Ovary (tissue), 3 donors: ENCODE data around the gene ARID5B.

Experiments
- EP300 ChIP-seq: sonication (generic); formaldehyde crosslinking; IDR thresholded peaks from one replicate; pipeline ENCODE4 v1.6.1; 2017; ENCODE audit warnings: antibody characterized with exemption
- TF ChIP-seq, protein P1 (sequence below), 3 donors: fragments of 450-650 bp in 2 of 3; fragments of 200-600 bp in 1 of 3; IDR thresholded peaks; one replicate each; pipeline versions ENCODE4 v1.5.1 to v1.8.0; 2016 to 2022; ENCODE audit warnings: antibody characterized with exemption in 3 of 3, mild to moderate bottlenecking in 1 of 3
- donor health status: DM: no; HTN: no; CAD: no.

- TF ChIP-seq, protein P1, sequence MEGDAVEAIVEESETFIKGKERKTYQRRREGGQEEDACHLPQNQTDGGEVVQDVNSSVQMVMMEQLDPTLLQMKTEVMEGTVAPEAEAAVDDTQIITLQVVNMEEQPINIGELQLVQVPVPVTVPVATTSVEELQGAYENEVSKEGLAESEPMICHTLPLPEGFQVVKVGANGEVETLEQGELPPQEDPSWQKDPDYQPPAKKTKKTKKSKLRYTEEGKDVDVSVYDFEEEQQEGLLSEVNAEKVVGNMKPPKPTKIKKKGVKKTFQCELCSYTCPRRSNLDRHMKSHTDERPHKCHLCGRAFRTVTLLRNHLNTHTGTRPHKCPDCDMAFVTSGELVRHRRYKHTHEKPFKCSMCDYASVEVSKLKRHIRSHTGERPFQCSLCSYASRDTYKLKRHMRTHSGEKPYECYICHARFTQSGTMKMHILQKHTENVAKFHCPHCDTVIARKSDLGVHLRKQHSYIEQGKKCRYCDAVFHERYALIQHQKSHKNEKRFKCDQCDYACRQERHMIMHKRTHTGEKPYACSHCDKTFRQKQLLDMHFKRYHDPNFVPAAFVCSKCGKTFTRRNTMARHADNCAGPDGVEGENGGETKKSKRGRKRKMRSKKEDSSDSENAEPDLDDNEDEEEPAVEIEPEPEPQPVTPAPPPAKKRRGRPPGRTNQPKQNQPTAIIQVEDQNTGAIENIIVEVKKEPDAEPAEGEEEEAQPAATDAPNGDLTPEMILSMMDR (IDR thresholded peaks at IDR 0.05): no peak
- no peak for TF ChIP-seq EP300
Observed at GRCh38 chr10:62025134-62025794, 123.8 kb downstream of the ARID5B start.
